ENCODE results near the gene ARPC4. TPM values are rescaled to one million over a fixed set of nuclear protein-coding genes. Genes with fewer than 3 reads are reported as not detected.

Gene ARPC4
- total and polyA plus RNA-seq, 11 donors: 30.0 to 151 (median 79.7) TPM

DNA sequence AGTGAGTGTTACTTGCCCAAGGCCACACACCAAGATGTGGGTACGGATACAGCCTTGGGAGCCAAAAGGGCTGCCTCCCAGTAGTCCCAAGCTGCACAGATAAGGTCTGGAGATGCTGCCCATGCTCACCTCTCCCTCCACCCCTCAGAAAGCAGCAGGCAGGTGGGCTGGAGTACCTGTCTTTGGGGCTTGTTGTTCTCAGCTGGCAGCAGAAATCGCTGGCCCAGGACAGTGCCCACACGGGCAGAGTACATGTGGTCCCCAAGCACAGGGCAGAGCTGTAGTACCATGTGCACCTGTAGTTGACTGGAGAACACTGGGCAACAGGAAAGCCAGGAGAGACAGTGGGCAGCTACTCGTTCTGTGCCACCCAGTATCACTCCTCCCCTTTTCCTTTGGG, 46.0 kb downstream of the ARPC4 start:
- intact Hi-C loops (cut with DNase I): no loop called here
- DNase-seq: no peak
- ATAC-seq: no peak
- 75 to 89% (median 83%) methylated on average over 3 to 4 of the region's 4 CpGs for WGBS, 4 donors
- H3K9me3 ChIP-seq: no peaks in the 10 kb centered on the region
- peaks cover 0 to 20% (median 7%) of the 10 kb centered on the region in 12 donors for H3K4me1 ChIP-seq
- TF ChIP-seq, protein P1, sequence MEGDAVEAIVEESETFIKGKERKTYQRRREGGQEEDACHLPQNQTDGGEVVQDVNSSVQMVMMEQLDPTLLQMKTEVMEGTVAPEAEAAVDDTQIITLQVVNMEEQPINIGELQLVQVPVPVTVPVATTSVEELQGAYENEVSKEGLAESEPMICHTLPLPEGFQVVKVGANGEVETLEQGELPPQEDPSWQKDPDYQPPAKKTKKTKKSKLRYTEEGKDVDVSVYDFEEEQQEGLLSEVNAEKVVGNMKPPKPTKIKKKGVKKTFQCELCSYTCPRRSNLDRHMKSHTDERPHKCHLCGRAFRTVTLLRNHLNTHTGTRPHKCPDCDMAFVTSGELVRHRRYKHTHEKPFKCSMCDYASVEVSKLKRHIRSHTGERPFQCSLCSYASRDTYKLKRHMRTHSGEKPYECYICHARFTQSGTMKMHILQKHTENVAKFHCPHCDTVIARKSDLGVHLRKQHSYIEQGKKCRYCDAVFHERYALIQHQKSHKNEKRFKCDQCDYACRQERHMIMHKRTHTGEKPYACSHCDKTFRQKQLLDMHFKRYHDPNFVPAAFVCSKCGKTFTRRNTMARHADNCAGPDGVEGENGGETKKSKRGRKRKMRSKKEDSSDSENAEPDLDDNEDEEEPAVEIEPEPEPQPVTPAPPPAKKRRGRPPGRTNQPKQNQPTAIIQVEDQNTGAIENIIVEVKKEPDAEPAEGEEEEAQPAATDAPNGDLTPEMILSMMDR (IDR thresholded peaks at IDR 0.05): no peak
- TF ChIP-seq POLR2A (IDR thresholded peaks at IDR 0.05): no peak
- peaks cover 0 to 75% (median 63%) of the 10 kb centered on the region in 9 donors for H3K36me3 ChIP-seq
- no peak overlapping the region for H3K4me3 ChIP-seq
- no peak overlapping the region for H3K27ac ChIP-seq
- H3K27me3 ChIP-seq: no peaks in the 10 kb centered on the region

DNA sequence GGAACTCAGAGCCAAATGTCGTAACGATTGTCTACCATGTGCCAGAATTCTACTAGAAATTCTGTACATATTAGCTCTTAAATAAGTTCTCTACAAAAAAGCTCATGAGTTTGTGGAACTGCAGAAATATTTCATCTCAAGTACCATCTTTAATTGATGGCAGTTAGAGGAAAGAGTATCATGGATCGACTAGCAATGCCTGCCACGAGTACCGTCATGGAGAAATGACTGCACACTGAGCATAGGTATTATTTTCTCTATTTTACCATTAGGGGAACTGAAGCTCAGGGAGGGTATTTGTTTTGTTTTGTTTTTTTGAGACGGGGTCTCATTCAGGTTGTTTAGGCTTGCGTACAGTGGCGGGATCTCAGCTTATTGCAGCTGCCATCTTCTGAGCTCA, 48.1 kb downstream of the ARPC4 start:
- DNase-seq (no peak), ATAC-seq (no peak)
- TF ChIP-seq POLR2A (IDR thresholded peaks at IDR 0.05): no peak
- TF ChIP-seq, protein P1 (IDR thresholded peaks at IDR 0.05): no peak
- H3K27ac ChIP-seq: no peak overlapping the region
- H3K4me1 ChIP-seq: peaks cover 0 to 30% (median 8%) of the 10 kb centered on the region in 12 donors
- H3K4me3 ChIP-seq: no peak overlapping the region
- WGBS, 4 donors: 80 to 94% (median 82%) methylated on average over 8 of the region's 8 CpGs
- no peaks in the 10 kb centered on the region for H3K27me3 ChIP-seq
- peaks cover 0 to 55% (median 41%) of the 10 kb centered on the region in 9 donors for H3K36me3 ChIP-seq
- intact Hi-C loops (cut with DNase I): loop anchor here in 2 of 10 donors (5.0 to 10.0 kb wide), 3 partner anchors 46 to 106 kb away; partner anchors contain the start of genes ARPC4 (in 1 of the 2), IL17RC (in 1 of the 2) and TADA3 (in 1 of the 2)
- H3K9me3 ChIP-seq: no peaks in the 10 kb centered on the region

DNA sequence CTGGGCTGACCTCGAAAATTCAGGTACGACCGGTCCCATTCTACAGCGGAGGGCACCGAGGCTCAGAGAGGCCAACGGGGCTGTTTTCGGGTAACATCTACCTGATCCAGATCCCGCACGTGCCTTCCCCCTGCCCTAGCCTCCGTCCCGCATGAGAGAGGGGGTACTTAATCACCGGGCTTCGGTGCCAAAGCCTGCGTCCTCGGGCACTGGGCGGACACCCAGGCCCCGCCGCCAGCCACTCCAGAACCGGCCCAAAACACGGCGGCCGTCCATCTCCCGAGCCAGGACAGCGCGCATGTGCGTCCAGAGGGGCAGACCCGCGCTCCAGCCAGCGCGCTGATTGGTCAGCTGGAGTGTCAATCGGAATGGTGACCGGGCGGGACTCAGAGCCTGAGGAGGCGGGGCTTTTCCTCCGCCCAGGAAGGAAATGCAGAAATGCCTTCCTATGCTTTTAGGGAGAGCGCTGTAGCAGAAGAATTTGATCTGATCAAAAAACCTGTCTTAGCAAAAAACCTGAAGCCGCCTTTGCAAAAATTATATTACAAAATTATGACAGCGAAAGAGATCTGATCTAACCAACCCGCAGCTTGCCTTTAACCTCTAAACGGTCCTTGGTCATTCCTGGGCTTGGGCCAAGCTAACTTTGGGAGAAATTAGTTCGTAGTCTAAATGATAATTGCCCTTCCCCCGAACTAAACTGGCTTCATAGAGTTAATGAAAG, 51.0 kb downstream of the ARPC4 start, which contains the start of gene RPUSD3:
Gene RPUSD3 (minus strand): TSS at position 294 of the 724 bp plus-strand sequence. CDS start 18 bp downstream, at position 276.
- WGBS, 4 donors: 0% methylated on average over 34 to 42 of the region's 42 CpGs
- TF ChIP-seq, protein P1 (IDR thresholded peaks at IDR 0.05): no peak
- peak in 1 of 2 donors; percentile 87 for TF ChIP-seq POLR2A (IDR thresholded peaks at IDR 0.05)
- Histone ChIP-seq H3K4me3 (peak within 1 kb of the TSS; percentile 43 to 94 (median 76)), H3K27ac (peak within 1 kb of the TSS; percentile 43 to 87 (median 86)), H3K36me3 (peaks cover 0 to 33% (median 30%) of the 10 kb centered on the region in 9 donors), H3K9me3 (no peaks in the 10 kb centered on the region), H3K27me3 (no peaks in the 10 kb centered on the region), H3K4me1 (peaks cover 0 to 21% (median 8%) of the 10 kb centered on the region in 12 donors)
- intact Hi-C loops (cut with DNase I): loop anchor here in 3 of 10 donors (2.0 to 10.0 kb wide), 5 partner anchors 47 to 103 kb away; partner anchors contain the start of genes ARPC4 (in 2 of the 3), TADA3 (in 2 of the 3), IL17RC (in 1 of the 3) and JAGN1 (in 1 of the 3)
- ATAC-seq (peak; percentile 99 to 100 (median 99)), DNase-seq (peak; percentile 98 to 100 (median 99))

DNA sequence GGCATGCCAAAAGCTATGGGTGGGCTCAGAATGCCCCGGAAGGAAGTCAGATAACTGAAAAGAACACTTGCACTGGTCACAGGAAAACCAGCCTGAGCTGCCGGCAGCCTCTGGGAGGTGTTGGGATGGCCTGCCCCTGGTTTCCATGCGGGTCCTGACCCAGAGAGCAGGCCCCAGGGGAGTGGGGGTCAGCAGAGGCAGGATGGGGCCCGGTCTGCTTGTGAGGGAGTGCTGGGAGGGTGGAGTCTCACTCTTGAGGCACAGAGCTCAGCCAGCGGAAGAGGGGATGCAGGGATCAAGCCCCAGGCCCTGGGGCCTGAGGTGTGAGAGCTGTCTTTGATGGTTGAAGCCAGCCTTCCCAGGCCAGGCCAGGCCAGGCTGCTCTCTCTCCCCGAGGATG, 53.3 kb downstream of the ARPC4 start:
- Histone ChIP-seq H3K4me3 (no peak overlapping the region), H3K36me3 (peaks cover 0 to 10% (median 6%) of the 10 kb centered on the region in 9 donors), H3K4me1 (peaks cover 0 to 21% (median 8%) of the 10 kb centered on the region in 12 donors), H3K9me3 (no peaks in the 10 kb centered on the region), H3K27ac (no peak overlapping the region), H3K27me3 (no peaks in the 10 kb centered on the region)
- 39 to 66% (median 56%) methylated on average over 6 of the region's 6 CpGs for WGBS, 4 donors
- intact Hi-C loops (cut with DNase I): loop anchor here in 2 of 10 donors (10.0 kb wide), 2 partner anchors 51 to 69 kb away; partner anchors contain the start of genes ARPC4 (in 1 of the 2), IL17RC (in 1 of the 2) and TADA3 (in 1 of the 2)
- TF ChIP-seq, protein P1 (IDR thresholded peaks at IDR 0.05): no peak
- no peak for TF ChIP-seq POLR2A (IDR thresholded peaks at IDR 0.05)
- no peak for ATAC-seq
- DNase-seq: no peak

Data from heart left ventricle (tissue), 16 donors.